GM19397 (cell line): ENCODE measurements around the gene H6PD.

ENCODE experiments used
- ATAC-seq: cut with Tn5 transposase; IDR thresholded peaks from one replicate; pipeline ENCODE4 v1.9.1; 2021; ENCODE audit warnings: mild to moderate bottlenecking, moderate library complexity; ENCODE audit not compliant: unreplicated experiment

H6PD gene

DNA sequence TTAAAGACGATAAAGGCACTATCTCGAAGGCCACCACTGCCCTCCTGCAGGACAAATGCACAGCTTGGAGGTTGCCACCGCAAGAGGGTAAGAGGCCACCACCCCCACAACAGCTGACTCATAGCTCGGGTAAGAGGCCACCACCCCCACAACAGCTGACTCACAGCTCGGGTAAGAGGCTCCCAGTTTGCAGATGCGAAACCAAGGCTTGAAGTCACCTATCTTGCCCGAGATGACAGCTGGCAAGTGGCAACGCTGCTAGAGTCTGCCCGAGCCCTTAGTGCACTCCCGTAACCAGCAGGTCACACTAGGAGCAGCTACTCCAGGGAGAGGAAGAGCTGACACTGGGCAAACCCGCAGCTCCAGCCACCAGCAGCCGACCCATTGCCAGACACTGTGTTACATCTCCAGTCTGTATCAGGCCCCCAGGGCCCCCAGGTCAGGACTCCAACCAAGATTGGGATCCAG, 41.0 kb downstream of the H6PD start:
- ATAC-seq: no peak

DNA sequence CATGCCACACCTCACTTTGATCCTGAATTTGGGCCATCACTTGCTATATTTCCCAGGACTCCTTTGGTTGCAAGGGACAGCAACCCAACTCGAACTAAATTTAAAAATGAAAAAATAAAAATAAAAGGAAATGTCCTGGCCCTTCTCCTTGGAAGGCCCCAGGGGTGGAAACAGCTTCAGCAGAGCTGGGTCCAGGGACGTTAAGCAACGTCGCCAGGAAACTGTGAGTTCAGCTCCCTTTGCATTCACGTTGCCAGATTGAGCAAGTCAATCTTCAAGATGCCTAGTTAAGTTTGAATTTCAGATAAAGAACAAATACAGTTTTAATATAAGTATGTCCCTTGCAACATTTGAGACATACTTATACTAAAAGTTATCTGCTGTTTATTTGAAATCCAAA, 43.5 kb downstream of the H6PD start:
- no peak for ATAC-seq

DNA sequence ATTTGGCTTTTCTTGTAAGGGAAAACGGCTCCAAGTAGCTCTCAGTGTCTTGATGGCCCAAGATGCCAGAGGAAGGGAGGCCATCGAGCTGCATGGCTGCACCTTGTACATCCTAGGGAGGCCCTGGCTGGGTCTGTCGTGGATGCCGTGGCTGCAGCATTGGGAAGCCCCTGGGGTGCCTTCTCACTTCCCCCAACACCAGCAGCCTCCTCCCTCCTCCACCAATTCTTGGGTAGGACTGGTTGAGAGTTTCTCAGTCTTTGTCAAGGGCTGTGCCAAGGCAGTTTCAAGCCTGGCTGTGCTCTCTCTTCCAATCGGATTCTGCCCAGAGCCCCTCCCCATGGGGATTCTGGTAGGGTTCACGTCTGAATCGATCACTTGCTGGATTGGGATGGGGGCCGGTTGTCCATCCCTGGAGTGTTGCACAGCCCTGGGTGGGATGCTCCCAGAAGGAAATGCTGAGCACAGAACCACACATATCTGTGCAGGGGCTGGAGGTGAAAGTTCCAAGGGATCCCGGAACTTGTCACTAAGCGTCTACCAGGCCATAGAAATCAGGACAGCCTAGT, 44.1 kb downstream of the H6PD start:
- no peak for ATAC-seq

DNA sequence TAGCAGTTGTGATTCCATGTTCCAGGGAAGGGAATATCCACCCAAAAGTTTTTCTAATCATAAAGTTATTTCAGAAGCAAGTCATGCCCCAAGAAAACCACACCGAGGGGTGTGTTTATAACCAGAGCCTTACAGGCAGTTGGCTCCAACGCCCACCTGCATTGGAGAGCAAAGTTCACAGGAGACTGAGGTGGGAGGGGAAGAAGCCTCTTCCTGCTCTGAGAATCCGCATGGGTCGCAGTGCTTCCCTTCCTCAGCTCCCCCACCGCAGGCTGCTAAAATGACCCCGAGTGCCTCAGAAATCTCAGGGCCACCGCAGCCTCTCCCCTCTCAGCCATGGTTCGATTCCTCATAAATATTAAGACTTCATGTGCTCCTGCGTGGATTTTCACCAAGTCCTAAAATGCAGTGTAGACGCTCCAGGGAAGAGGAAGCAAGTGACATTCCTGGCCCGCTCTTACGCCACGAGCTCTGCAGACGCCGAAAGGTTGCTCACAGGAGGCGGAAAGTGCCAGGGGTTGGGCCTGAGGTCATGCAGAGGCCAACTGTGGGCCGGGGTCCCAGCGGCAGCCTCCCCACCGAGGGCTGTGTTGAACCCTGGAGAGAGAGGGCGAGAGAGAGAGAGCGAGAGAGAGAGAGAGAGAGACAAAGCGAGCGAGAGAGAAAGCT, 44.7 kb downstream of the H6PD start:
- no peak for ATAC-seq

GRCh38 chr1:9280015-9280860, 45.7 kb downstream of the H6PD start:
- ATAC-seq: no peak

DNA sequence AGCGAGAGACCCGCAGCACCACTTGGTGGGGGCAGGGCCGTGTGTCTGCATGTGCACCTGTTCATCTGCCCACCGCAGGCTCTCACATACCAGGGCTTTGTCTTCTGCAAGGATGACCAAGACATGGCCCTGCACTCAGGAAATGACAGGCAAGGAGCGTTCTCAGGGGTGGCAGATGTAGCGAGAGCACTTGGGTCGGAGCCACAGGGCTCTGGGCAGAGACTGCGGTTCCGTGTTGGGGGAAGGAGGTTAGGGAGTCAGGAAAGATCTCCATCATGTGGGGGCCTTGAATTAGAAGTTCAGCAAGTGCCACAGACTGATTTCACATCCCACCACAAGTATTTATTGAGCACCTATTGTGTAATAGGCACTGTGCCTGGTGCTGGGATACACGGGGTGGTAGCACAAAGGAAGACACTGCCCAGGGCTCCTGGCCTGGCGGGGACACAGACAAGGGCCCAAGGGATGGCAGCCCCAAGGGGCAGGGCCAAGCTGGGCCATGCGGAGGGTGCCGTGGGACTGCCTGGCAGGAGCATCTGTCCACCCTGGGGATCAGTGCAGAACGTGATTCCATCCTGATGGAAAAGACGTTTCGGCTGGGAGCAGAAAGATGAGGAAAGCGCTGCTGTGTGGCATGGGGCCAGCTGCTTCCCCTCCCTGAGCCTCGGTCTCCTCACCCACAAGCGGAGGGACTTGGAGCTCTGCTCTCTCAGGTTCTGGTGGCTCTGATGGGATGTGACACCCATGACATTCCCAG, 46.7 kb downstream of the H6PD start:
- ATAC-seq: no peak

- ATAC-seq: no peak
These were observed 47.5 kb downstream of the H6PD start for GRCh38 chr1:9281908-9282695.

DNA sequence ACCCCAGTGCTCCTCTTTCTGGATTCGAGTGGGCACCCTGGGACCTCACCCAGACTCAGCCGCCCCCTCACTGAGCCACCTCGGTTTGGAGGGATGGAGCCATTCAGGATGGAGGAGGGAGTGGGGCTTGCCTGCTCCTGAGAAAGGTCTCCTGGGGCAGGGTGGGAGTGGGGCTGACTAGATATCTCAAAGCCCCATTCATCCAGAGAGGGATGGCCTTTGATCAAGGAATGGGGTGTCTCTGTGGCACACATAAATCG, 48.1 kb downstream of the H6PD start:
- no peak for ATAC-seq

GRCh38 chr1:9284061-9284460, 49.5 kb downstream of the H6PD start:
- no peak for ATAC-seq

DNA sequence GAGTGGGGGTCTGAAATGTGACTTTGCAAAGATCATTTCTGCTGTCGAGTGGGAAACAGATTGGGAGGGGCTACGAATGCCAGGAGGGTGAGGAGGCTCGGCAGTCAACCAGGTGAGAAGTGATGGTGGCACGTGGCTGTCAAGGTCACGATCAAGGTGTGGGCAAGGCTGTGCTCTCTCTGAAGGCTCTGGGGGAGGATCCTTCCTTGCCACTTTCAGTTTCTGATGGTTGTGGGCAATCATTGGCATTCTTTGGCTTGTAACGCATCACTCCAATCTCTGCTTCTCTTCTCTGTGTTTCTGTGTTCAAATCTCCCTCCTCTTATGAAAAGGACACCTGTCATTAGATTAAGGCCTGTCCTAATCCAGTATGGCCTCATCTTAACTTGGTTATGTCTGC, 52.0 kb downstream of the H6PD start:
- ATAC-seq: no peak

DNA sequence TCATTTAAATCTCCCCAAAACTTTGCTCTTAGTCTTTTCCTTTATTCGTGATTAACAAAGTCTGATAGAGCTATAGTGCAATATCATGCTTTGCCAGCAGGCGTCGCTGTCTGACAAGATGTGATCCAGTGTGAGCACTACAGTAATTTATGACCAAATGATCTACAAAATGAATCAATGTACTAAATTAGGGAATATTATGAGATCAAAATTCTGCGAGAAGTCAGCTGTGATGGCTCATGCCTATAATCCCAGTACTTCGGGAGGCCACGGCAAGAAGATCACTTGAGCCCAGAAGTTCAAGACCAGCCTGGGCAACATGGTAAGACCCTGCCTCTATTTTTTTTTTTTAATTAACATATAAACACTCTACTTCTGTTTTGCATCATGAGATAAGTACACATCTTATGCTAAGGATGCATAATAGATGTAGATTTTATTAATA, 54.5 kb downstream of the H6PD start:
- no peak for ATAC-seq

- ATAC-seq: no peak
These were observed 55.3 kb downstream of the H6PD start for GRCh38 chr1:9289711-9290485.

DNA sequence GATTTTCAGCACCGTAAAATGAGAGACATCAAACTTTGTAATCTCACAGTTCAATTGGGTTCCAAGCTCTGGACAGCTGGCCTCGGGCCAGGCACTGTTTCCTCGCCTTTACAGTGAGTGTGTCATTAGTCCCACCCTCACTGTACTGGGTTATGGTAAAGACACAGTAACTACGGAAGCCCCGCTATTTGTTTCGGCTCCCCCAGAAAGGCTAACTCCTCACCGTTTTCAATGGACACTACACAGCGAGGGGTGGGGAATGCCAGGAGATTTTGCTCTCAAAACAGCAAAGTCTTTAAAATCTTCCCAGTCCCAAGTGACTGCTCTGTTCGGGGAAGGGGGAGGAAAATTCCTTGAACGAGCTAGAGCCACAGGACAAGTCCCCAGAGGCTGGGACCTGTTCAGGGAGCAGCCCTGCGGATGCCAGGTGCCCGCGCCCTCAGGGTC, 57.4 kb downstream of the H6PD start:
- ATAC-seq: no peak

DNA sequence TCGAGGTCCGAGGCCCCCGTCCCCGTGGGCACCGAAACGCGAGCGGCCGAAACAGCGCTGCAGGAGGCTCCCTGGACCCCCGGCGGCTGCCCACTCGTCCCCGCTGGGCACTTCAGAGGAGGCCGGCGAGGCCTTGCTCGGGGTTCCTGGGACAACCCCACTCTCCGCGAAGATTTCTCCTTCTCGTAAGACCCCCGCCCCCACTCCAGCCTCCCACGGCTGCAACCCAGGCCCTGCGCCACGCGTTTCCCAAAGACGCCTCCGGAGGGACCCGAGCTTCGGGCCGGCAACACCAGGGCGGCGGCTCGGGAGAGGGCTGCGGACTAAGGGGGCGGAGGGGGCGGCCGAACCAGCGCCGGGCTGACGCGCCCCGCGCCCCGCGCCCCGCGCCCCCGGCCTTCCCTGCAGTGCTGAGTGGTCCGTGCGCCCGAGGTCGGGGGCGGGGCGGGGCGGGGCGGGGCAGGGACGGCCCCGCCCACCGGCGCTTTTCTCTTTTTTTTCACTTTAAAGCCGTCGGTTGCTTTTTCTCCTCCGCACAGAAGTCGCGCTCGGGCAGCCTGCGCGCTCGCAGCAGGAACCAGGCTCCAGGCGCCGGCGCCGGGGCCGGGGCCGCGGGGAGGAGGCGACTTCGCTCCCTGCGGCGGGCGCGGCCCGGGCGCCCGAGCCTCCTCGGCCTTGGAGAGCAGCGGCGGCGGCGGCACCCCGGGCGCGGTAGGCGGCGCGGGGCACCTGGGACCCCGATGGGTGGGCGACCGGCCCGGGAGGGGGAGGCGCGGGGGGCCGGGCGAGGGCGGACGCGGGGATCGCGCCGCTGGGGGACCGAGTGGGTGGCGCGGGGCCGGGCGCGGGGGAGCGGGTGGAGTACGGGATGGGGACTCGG, 58.0 kb downstream of the H6PD start, which contains the start of gene SPSB1:
Gene SPSB1, plus strand, starts transcription at position 534 of the 880 bp plus-strand sequence. CDS start 62,998 bp downstream, outside the sequence.
- no peak for ATAC-seq

GRCh38 chr1:9293241-9293532, 58.6 kb downstream of the H6PD start:
- no peak for ATAC-seq

DNA sequence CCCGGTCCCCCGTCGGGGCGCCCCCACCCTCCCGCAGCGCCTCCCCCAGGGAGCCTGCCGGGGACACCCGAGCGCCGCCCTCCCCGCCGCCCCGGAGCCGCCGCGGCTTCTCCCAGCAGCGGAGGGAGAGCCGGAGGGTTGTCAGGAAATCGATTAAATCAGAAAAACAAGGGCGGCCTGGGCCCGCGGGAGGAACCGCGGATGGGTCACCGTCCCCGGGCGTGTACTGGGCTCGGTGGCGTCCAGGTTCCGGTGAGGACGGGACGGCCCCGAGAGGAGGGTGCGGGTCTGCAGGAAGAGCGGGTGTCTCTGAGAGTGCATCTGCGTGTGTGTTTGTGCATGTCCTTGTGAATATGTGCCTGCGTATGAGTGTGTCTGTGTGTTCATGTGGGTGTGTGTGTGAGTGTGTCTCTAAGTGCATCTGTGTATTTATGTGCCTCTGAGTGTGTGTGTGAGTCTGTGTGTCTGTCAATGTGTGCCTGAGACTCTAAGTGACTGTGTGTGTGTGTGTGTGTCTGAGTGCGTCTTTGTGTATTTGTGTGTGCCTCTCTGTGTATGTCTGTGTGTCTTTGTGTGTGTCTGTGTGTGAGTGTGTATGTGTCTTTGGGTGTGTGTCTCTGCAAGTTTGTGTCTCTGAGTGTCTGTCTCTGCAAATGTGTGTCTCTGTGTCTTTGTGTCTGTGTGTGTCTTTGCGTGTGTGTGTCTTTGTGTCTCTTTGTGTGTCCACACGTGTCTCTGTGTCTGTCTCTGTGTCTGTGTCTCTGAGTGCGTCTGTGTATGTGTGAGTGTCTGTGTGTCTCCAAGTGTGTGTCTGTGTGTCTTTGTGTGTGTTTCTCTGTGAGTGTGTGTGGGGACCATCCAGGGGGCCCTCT, 59.2 kb downstream of the H6PD start:
- ATAC-seq: no peak

DNA sequence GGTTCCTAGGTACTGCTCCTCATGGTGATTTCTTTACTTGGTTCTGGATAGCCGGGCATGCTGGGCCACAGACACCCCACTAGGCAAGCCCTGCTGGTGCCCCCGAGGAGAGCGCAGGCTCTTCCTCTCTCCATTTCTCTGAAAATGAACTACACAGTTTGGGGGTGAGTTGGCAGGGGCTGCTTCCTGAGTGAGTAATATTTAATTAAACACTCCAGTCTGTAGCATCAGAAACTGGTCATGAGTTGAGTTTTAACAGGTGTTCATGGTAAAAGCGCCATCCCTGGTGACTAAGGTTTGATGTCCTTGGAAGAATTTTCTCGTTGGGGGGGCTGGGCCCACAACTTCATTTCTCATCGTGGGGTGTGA, 59.8 kb downstream of the H6PD start:
- ATAC-seq: no peak
